Kidney epithelial cell (primary cell): Measurements from ENCODE around the gene ZNF470. TPM values are rescaled to one million over a fixed set of nuclear protein-coding genes. Genes with fewer than 3 reads are reported as not detected.
A peak's percentile ranks its signal among the peaks of the same experiment; 100 is the strongest.

Experiments used
- DNase-seq: peaks from one replicate; pipeline ENCODE4 v3.0.0-alpha.2; 2010; ENCODE audit warnings: low read depth
- H3K27me3 ChIP-seq: 2 replicates; pipeline ENCODE4 v1.6.0; 2011; ENCODE audit warnings: low read length; ENCODE audit not compliant: control insufficient read depth, insufficient read depth
- H3K36me3 ChIP-seq: 2 replicates; pipeline ENCODE4 v1.5.1; 2011; ENCODE audit warnings: low read length; ENCODE audit not compliant: control insufficient read depth, insufficient read depth
- H3K4me3 ChIP-seq: 2 replicates; pipeline ENCODE4 v1.5.1; 2011; ENCODE audit warnings: low read depth, mild to moderate bottlenecking, control low read depth, low read length
- CTCF ChIP-seq: IDR thresholded peaks from 2 replicates; pipeline ENCODE4 v1.5.1; 2011; ENCODE audit warnings: mild to moderate bottlenecking, moderate library complexity, low read length, control low read depth, inconsistent platforms; ENCODE audit not compliant: insufficient read depth, poor library complexity, severe bottlenecking
- total RNA-seq: library from RNA; depleted of rRNA; stranded (reverse); fragments of >200 nt; gene quantifications from 2 replicates; pipeline ENCODE4 v1.2.3, GENCODE V29; 2015

The ZNF470 gene
- total RNA-seq, 1 donor from 2014 or later: 4.3 TPM

GRCh38 chr19:56573914-56574313, 6.6 kb downstream of the ZNF470 start:
- H3K36me3 ChIP-seq: peaks cover 2% of the 10 kb centered on the region
- no peak overlapping the region for H3K4me3 ChIP-seq
- no peaks in the 10 kb centered on the region for H3K27me3 ChIP-seq
- TF ChIP-seq CTCF: no peak
- no peak for DNase-seq

GRCh38 chr19:56577719-56578602, 10.7 kb downstream of the ZNF470 start:
- no peak for DNase-seq
- Histone ChIP-seq H3K36me3 (no peaks in the 10 kb centered on the region), H3K4me3 (no peak overlapping the region), H3K27me3 (no peaks in the 10 kb centered on the region)
- TF ChIP-seq CTCF: no peak

GRCh38 chr19:56594446-56594782, 27.1 kb downstream of the ZNF470 start:
- Histone ChIP-seq H3K27me3 (no peaks in the 10 kb centered on the region), H3K36me3 (peaks cover 1% of the 10 kb centered on the region), H3K4me3 (no peak overlapping the region)
- no peak for TF ChIP-seq CTCF
- DNase-seq: no peak

DNA sequence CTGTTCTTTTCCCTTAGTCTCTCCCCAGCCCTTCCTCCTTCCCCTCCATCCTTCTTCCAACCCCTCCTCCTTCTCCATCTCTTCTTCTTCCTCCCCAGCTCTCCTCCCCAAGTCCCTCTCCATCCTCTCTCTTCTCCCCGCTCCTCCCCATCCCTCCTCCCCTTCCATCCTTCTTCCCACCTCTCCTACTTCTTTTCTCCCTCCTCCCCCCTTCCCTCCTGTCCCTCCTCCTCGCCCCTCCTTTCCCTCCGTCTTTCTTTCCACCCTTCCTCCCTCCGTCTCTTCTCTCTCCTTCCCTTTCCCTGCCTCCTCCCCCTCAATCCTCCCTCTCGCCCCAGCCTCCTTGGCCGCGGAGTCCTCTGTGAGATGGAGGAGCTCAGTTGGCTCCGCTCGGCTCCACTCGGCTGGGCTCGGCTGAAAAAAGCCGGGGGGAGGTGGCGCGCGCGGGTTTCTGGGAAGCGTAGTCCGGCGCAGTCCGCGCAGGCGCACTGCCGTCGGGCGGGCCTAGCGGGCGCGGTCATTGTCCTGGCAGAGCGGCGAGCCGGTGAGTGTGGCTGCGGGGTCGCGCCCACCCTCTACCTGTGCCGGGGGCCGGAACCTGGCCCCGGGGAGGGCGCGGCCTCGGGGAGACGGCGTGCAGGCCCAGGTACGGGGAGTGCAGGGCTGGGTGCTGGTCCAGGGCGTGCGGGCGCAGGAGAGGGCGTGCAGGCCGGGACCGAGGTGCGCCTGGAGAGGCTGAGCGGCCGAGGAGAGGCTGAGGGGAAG, 27.7 kb downstream of the ZNF470 start, which contains the start of gene ZNF71:
Gene ZNF71, plus strand, starts transcription at position 520 of the 765 bp plus-strand sequence. CDS start 6,257 bp downstream, outside the sequence.
- H3K27me3 ChIP-seq: no peaks in the 10 kb centered on the region
- TF ChIP-seq CTCF: no peak
- H3K4me3 ChIP-seq: peak within 1 kb of the TSS; percentile 87
- H3K36me3 ChIP-seq: peaks cover 1% of the 10 kb centered on the region
- peak; percentile 37 for DNase-seq

DNA sequence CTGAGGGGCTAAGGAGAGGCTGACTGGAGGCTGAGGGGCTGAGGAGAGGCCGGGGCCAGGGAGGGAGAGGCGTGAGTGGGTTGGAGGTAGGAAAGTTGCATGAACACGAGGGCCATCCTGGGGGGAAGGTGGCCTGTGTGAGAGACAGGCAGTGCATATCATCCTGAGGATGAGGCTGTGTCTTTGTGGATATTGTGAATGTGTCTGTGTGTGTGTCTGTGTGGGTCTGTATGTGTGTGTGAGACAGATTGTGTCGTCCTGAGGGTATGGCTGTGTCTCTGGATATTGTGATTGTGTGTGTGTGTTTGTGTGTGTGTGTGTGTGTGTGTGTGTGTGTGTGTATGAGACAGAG, 28.3 kb downstream of the ZNF470 start:
- peak overlapping the region; percentile 87 for H3K4me3 ChIP-seq
- DNase-seq: no peak
- peaks cover 1% of the 10 kb centered on the region for H3K36me3 ChIP-seq
- no peak for TF ChIP-seq CTCF
- no peaks in the 10 kb centered on the region for H3K27me3 ChIP-seq
